IPS-11a (cell line): Measurements from ENCODE around the gene CA7.

Experiments used
- H3K4me3 ChIP-seq: one replicate; pipeline ENCODE4 v1.5.1; 2013; ENCODE audit warnings: low read depth, low read length, control low read depth

The CA7 gene

DNA sequence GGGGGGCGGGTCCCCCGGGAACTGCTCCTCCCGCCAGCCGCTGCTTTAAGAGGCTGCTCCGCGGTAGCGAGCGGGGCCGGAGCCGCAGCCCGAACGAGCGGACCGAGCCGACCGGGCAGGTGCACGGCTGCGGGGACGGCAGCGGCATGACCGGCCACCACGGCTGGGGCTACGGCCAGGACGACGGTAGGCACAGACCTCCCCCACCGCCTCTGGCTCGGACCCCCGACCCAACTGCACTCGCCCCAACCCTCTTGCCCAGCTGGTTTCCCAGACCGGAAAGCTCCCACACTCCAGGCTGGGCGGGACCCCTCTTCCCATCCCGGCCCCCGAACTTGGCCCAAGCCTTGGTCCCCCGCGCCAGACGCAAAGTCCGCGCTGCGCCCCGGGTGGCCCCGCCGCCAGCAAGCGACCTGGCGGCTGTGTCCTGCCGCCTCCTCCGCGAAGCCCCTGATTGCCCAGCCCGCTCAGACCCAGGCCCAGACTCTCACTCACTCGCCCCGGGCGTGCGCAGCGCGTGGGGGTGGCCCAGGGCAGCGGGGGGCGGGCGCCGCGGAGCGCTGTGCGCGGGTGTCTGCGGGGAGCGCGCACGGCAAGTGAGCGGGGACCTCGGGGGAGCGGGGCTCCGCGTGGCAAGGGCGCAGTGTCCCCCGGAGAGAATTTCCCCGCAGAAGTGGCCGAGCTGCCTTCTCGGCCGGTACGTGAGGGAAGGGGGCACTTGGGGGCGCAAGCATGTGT is at the start of gene CA7:
CA7 (plus strand) TSS at position 73 of the 738 bp plus-strand sequence; CDS start at position 147, 74 bp downstream.
- H3K4me3 ChIP-seq, result peak within 1 kb of the TSS; percentile 61

DNA sequence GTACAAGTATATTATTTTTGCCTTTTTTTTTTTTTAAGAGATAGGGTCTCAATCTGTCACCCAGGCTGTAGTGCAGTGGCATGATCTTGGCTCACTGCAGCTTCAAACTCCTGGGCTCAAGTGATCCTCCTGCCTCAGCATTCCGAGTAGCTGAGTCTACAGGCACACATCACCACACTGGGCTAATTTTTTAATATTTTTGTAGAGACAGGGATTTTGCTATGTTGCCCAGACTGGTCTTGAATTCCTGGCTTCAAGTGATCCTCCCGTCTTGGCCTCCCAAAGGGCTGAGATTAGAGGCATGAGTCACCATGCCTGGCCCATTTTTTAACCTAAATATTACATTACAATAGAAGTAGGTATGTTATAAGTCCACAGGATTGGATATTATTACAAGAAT is 46.1 kb upstream of the CA7 start:
- no peak overlapping the region for H3K4me3 ChIP-seq

DNA sequence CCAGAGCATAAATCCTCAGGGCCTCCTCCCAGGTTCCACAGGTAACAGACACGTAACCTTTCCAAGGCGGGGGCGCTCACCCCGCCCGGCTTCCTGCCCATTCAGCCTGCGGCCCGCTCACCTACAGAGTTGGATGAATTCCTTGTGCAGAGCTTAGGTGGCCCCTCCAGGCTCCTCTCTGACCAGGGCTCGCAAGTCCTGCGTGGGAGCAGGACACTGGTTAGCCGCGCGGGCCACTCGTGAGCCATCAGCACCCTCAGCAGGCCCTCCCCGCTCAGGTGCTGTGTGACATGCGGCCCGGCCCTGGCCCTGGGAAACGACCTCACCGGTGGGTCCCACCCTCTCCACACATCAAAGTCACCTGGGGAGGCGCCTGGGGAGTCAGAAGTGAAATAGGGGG is 43.4 kb upstream of the CA7 start:
- no peak overlapping the region for H3K4me3 ChIP-seq

DNA sequence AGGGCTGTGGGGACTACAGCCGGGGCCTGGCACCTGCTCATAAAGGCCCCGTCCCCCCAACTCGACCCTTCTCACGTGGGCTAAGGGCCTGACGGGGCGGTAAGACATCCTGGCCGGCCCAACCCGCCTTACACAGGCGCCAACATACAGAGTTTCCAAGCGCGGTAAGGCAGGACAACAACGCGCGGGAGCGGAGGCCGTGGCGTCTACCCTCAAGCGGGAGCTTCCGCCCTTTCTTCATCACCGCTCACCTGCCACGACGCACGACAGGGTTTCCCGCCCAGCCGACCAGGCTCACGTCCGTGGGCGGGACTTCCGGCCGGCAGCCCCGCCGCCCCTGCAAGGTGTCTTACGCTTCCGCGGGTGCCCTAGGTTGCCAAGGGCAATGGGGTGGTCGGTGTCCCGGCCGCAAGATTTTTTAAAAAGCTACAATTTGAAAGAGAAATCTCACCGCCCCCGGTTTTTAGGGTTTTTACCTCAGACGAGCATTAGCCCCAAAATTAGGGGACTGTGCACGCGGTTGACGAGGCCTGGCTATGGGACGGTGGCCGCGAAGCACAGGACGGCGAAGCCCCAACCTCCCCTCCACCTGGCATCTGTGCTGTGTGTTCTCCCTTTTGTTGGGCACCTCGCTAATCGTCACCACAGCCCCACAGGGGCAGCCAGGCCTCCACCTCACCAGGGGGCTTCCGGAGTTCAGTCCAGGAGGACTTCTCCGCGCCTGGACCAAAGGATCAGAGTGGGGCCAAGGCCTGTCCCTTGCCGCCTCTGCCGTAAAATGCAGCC is 42.7 kb upstream of the CA7 start, which contains the start of gene TERB1:
TERB1 (minus strand) TSS at position 265 of the 786 bp plus-strand sequence. CDS start 4,786 bp downstream, outside the sequence.
- no peak within 1 kb of the TSS for H3K4me3 ChIP-seq

DNA sequence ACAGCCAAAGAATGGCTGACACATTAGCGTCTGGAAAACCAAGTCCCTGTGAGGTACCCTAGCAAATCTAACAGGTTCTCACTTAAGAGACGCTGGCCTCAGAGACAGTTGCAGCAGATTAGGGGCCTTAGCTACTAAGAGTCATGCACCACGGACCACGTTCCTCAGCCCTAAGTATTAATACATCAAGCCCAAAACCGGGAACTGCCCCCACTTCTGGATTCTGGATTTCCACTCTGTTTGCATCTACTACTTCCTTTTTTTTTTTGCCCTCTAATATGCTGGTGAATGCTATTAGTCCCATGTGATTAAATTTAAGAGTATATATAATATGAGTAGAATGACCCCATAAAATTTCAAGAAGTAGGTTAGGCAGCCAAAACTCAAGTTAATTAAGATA is 42.1 kb upstream of the CA7 start:
- no peak overlapping the region for H3K4me3 ChIP-seq

DNA sequence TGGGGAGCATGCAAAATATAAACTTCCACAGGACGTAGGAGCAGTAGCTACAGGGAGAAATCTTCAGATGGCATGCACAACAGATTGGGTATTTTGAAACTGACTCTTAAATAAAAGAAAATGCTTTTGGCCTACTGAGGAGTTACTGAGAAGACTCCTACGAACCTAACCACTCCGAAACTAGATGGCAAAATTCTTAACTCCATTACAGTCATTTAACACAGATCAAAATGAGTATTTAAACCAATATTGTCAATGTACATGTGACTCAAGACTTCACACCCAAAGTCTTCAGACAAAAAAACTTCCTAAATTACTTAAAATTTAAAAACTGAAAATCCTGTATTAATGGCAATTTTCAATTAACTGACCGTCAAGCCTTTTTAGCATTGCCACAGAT is 34.4 kb upstream of the CA7 start:
- no peak overlapping the region for H3K4me3 ChIP-seq

DNA sequence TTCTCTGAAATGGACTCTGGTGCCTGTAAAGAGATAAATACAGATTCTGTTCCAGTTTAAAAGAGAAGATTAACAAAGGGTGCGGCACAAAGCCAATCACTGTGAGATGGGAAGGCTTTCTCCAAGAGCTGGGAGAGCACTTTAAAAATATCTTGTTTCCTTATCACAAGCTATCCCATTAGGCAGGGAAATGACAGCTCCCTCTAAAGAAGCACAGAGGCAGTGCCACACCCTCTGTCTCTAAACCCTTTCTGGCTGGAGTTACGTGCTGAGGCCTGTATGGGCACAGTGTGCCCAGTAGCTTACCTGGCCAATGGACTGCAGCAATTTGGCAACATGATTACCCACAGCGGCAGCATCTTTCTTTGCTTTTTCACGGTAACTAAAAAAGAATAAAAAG is 33.8 kb upstream of the CA7 start:
- no peak overlapping the region for H3K4me3 ChIP-seq

DNA sequence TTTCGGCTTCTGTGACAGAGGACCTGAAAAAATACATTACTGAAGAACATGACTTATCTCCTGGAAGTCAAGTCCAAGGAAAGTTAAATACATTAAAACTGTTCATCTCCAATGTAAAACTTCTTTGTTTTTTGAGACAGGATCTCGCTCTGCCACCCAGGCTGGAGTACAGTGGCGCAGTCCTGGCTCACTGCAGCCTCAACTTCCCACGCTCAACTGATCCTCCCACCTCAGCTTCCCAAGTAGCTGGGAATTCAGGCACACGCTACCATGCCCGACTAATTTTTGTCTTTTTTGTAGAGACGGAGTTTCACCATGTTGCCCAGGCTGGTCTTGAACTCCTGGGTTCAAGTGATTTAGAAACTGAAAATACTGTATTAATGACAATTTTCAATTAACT is 33.2 kb upstream of the CA7 start:
- no peak overlapping the region for H3K4me3 ChIP-seq

DNA sequence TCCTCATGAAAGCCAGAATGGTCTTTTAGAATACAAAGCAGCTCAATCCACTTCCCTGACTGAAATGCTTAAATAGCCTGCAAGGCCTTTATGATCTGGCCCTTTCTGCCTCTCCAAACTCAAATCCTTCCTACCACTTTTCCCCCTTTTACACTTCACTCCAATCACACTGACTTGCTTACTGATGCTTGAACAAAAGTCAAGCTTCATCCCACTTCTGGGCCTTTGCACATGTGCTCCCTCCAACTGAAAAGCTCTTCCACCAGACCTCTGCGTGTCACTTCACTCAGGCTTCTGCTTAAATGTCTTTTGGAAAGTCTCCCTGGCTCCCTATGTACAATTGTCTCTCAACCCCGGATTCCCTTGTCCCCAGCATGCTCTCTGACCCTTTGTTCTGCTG is 29.5 kb upstream of the CA7 start:
- H3K4me3 ChIP-seq, result no peak overlapping the region

DNA sequence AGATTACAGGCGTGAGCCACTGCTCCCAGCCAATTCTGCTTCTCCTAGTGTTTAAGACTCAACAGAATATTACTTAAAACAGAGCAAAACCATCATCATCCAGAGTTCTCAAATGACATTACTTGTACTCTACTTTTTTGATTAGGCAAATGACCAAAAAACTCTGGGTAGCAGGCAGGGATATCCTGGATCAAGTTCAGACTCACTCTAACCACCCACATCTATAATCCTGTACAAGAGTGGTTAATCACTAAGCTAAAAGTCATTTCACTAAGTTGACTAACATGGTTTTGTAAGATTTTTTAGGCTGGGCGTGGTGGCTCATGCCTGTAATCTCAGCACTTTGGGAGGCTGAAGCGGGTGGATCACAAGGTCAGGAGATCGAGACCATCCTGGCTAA is 20.2 kb upstream of the CA7 start:
- no peak overlapping the region for H3K4me3 ChIP-seq

DNA sequence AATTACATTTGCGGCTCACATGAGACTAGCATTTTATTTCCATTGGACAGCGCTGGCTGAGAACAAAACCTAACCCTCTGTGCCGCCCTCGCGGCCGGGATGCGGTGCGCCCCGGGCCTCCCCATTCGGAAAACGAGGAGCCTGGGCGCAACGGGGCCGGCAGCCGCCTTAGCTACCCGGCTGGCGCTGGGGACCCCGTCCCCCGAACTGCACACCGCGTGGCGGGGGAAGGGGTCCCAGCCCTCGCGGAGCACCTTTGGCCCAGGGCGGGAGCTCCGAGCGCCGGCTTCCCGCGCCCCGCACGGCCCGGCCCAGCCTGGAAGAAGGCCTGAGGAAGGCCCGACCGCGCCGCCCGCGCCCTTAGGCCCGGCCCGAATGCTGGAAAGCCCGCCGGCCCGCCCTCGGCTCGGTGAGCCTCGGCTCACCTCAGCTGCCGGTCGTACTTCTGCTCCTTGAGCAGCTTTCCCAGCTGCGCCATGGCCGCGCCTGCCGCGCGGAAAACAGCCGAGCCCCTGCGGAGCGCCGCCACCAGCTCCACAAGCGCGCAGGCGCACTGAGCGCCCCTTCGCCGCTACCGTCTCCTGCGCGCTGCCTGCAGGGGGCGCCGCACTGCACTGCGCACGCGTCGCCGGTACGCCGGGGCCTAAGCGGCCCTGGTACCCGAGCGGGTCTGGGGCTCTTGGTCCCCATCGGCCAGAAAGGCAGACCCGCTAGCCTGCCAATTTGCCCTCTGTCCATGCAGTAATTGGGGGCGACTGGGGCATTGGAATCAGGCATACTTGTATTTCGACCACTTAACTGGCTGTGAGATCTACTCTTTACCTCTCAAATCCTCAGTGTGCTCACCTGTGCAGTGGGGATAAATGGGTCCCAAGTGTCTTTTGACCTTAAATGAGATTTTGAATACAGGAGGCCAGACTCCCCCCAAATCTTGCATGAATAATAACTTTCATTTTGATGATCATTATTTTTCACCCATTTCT is 13.5 kb upstream of the CA7 start, which contains the start of gene NAE1:
NAE1 (minus strand) TSS at position 555 of the 983 bp plus-strand sequence; CDS start at position 478, 77 bp downstream.
- H3K4me3 ChIP-seq, result peak within 1 kb of the TSS; percentile 76

DNA sequence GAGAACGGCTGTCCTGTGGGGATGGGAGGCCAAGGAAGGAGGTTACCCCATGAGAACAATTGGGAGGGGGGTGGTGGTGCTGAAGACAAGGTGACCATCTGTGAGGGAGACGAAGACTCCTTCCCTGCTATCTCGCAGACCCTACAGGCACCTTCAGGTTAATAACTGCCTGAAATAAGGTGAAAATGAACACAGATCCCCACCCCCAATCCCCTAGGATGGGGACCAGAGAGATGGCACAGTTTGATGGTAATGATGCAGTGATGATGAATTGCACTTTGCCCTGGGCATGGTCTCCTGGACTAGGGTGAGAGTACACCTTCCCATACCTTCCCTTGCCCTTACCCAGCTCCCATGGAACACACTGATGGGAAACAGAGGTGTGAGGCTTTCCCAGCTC is 12.0 kb upstream of the CA7 start:
- no peak overlapping the region for H3K4me3 ChIP-seq

DNA sequence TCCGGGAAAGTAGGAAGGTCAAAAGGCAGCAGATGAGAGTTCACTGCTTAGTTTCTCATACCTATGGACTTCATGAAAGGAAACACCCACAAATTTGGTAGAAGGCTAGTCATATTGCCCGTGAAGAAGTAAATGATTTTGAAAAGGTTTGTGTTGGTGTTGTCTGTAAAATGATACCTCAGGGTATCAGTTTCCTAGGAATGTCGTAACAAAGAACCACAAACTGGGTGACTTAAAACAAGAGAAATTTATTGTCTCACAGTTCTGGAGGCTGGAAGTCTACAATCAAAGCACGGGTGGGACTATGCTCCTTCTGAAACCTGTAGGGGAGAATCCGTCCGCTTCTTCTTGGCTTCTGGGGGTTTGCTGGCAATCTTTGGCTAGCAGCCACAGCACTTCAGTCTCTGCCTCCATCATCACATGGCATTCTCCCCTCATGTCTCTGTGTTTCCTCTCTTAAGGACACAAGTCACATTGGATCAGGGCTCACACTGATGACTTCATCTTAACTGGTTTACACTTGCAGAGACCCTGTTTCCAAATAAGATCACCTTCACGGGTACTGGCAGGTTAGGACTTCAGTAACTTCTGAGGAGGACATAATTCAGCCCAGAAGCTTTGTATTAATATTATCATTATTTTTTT is 11.4 kb upstream of the CA7 start:
- no peak overlapping the region for H3K4me3 ChIP-seq

DNA sequence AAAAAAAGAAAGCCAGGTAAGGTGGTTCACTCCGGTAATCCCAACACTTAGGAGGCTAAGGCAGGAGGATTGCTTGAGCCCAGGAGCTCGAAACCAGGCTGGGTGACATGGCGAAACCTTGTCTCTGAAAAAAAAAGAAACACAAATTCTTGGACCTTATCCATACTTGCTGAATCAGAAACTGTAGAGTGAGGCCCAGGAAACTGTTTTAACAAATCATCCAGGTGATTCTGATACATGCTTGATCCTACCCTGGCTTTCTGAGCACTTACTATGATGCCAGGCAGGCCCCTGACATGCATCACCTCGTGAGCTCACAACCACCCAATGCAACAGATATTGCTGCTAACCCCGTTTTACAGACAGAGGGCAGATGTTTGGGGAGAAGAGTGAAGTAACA is 9.5 kb upstream of the CA7 start:
- H3K4me3 ChIP-seq, result no peak overlapping the region

DNA sequence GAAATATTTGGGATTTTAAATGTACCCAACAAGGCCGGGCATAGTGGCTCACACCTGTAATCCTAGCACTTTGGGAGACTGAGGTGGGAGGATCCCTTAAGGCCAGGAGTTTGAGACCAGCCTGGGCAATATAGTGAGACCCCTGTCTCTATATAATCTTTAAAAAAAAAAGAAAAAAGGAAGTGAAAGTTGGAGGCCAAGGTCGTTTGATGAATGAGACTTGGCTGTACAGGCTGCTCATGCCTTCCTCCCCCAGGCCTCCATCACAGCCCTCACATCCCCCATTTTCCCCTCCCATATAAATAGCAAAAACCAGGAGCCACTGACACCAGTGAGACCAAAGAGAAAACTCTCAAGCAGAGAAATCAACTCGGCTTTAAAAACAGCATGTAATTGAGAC is 3.3 kb upstream of the CA7 start:
- no peak overlapping the region for H3K4me3 ChIP-seq

DNA sequence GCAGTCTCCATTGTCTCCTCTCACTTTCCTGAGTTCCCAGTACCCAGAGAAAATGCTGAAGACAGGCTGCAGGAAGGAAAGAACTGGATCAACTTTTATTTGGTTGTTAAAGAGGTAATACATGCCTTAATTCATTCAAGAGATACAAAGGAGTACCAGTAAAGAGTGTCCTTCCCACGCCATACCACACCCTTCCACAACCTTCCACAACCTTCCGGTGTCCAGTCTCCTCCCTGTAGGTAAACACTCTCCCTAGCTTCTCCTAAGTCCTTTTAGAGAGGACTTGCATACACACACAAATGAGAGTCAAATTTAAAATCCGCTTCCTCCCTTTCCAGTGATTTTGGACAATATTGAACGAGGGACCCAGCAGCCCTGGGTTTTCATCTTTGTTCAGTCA is 2.8 kb upstream of the CA7 start:
- no peak overlapping the region for H3K4me3 ChIP-seq

DNA sequence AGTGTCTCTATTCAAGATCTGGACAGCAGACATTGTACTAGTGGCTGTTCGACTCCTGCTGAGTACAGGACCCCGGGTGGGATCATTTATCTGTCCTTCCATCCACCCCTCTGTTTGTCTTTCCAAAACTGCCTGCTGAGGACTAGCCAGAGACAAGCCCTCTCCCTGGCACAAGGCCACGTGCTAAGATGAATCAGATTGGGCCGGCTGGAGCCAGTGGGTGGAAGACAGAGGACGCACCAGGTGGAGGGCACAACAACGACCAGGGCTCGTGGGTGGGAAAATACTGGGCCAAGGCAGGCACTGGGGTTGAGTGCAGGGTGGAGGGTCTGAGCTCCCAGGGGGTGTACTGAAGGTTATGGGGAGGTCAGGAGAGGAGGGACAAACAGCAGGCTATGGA is 1.4 kb upstream of the CA7 start:
- H3K4me3 ChIP-seq, result no peak overlapping the region

DNA sequence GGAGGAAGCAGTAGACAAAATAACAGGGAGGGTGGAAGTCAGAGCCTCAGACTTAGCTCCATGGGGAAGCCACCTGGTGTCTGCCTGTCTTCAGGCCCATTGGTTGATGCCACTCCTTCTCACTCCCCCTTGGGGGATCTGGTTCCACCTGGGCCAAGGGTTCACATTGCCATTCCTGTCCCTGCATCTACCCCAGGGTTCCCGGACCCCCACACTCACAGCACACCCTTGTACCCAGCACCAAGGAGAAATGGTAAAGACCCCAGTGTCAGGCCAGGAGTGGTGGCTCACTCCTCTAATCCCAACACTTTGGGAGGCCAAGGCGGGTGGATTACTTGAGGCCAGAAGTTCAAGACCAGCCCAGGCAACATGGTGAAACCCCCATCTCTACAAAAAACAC is 1.0 kb upstream of the CA7 start:
- no peak overlapping the region for H3K4me3 ChIP-seq

DNA sequence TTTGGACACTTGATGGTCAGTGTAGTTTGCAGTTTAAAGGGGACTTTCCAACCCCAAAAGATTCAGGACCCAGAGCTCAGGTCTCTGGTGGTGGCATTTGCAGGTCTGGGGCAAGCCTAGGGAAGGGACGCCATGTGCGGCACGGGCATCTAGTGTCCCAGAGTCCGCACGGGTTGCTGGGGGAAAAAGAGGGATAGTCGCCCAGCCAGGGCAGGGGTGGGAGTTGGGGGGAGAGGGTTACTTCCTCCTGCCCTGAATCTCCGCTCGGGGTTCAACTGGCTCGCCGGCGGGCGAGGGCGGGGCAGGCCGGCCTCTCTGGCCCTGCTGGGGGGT is 239 bp upstream of the CA7 start:
- H3K4me3 ChIP-seq, result peak overlapping the region; percentile 61

DNA sequence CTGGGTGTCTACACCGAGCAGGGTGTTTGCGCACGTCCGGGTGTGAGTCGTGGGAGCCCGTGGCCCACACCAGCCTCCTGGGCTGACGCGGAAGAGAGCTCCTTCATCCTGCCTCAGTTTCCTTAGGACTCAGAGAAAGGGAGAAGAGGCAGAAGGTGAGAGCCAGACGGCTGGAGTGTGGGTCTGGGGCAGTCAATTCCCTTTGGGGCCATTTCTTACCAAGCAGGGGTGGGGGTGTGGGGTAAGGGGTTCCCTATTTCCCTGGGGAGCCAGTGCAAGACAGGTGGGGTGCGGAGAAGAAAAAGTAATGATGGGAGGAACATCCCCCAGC is 831 bp downstream of the CA7 start:
- peak overlapping the region; percentile 61 for H3K4me3 ChIP-seq

DNA sequence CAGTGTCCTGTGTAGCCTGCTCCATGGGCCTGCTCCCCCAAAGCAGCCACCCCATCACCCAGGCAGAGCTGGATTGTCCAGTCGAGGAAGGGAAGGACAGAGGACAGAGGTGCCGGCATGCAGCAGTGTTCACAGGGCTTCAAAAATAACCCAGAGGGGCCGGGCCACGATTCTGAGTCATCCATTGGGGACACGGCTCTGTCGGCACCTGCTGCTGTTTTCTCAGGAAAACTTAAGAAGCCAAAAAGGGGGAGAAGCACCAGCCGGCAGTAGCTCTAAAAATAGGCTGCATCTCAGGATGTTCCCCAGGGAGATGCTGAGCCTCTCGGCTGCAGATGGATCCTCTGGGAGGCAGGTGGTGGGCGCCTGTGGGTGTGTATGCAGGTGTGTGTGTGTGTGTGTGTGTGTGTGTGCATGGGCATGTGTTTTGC is 1.6 kb downstream of the CA7 start:
- H3K4me3 ChIP-seq, result no peak overlapping the region
